GM12874 (cell line): ENCODE measurements around the gene GNB1.

ENCODE experiments used
- CTCF ChIP-seq: IDR thresholded peaks from 2 replicates; pipeline ENCODE4 v1.5.1; 2011; ENCODE audit warnings: low read depth, mild to moderate bottlenecking, control low read depth, low read length, moderate library complexity; ENCODE audit not compliant: insufficient read depth

The GNB1 gene

GRCh38 chr1:1802871-1803270 lies 88.0 kb downstream of the GNB1 start:
- TF ChIP-seq CTCF: no peak

GRCh38 chr1:1799716-1800115 lies 91.2 kb downstream of the GNB1 start:
- TF ChIP-seq CTCF: no peak

- TF ChIP-seq CTCF: no peak
Measured at GRCh38 chr1:1797731-1798341, 93.1 kb downstream of the GNB1 start.

- TF ChIP-seq CTCF: peak; percentile 35
Measured at GRCh38 chr1:1796466-1796865, 94.4 kb downstream of the GNB1 start.

GRCh38 chr1:1794999-1795398 lies 95.9 kb downstream of the GNB1 start:
- no peak for TF ChIP-seq CTCF

- TF ChIP-seq CTCF: no peak
Measured at GRCh38 chr1:1793481-1794244, 97.2 kb downstream of the GNB1 start.

- peak; percentile 45; the same call in 1 of the 2 replicates for TF ChIP-seq CTCF
Measured at GRCh38 chr1:1788646-1789431, 102.0 kb downstream of the GNB1 start.
